Measurements from ENCODE around the gene PTAR1. TPM values are rescaled to one million over a fixed set of nuclear protein-coding genes. Genes with fewer than 3 reads are reported as not detected.
"Not testable (repeated sequence)": the region's sequence is repeated elsewhere in the genome, so short reads cannot be mapped to it uniquely, and the experiment has no call there.

Gene PTAR1
- total RNA-seq, 1 donor from 2014 or later = 52.9 TPM

GRCh38 chr9:69771775-69772418, 12.1 kb upstream of the PTAR1 start:
- H3K9me3 Mint-ChIP-seq = peaks cover 7% of the 10 kb centered on the region
- H3K36me3 Mint-ChIP-seq = no peaks in the 10 kb centered on the region
- no peak for TF ChIP-seq CTCF (conservative IDR thresholded peaks at IDR 0.05)
- no peak for DNase-seq (ENCODE audit: extremely low spot score, unreplicated experiment)
- H3K27me3 Mint-ChIP-seq = peaks cover 4% of the 10 kb centered on the region
- no peaks in the 10 kb centered on the region for H3K4me1 Mint-ChIP-seq (ENCODE audit: unreplicated experiment)
- no peak overlapping the region for H3K4me3 Mint-ChIP-seq
- H3K27ac Mint-ChIP-seq = no peak overlapping the region

- H3K36me3 Mint-ChIP-seq = no peaks in the 10 kb centered on the region
- DNase-seq (ENCODE audit: extremely low spot score, unreplicated experiment) = no peak
Observed at GRCh38 chr9:69768716-69769115, 8.9 kb upstream of the PTAR1 start.

GRCh38 chr9:69768101-69768500, 8.3 kb upstream of the PTAR1 start:
- H3K27ac Mint-ChIP-seq = no peak overlapping the region
- H3K9me3 Mint-ChIP-seq = peaks cover 7% of the 10 kb centered on the region
- H3K4me3 Mint-ChIP-seq = no peak overlapping the region
- TF ChIP-seq CTCF (conservative IDR thresholded peaks at IDR 0.05) = no peak
- H3K36me3 Mint-ChIP-seq = no peaks in the 10 kb centered on the region
- H3K27me3 Mint-ChIP-seq = peaks cover 4% of the 10 kb centered on the region
- H3K4me1 Mint-ChIP-seq (ENCODE audit: unreplicated experiment) = no peaks in the 10 kb centered on the region
- DNase-seq (ENCODE audit: extremely low spot score, unreplicated experiment) = no peak

More at GRCh38 chr9:69768716-69769115, 8.9 kb upstream of the PTAR1 start:
- Mint-ChIP-seq H3K4me3 (no peak overlapping the region), H3K9me3 (peaks cover 7% of the 10 kb centered on the region), H3K4me1 (ENCODE audit: unreplicated experiment) (no peaks in the 10 kb centered on the region), H3K27me3 (peaks cover 4% of the 10 kb centered on the region), H3K27ac (no peak overlapping the region)
- TF ChIP-seq CTCF (conservative IDR thresholded peaks at IDR 0.05) = no peak

GRCh38 chr9:69763862-69764261, 4.1 kb upstream of the PTAR1 start:
- H3K4me3 Mint-ChIP-seq = peak overlapping the region; percentile 62
- not testable (repeated sequence) for H3K27me3 Mint-ChIP-seq, H3K36me3 Mint-ChIP-seq

GRCh38 chr9:69762527-69762926, 2.7 kb upstream of the PTAR1 start:
- H3K36me3 Mint-ChIP-seq = no peaks in the 10 kb centered on the region
- H3K4me1 Mint-ChIP-seq (ENCODE audit: unreplicated experiment) = peaks cover 6% of the 10 kb centered on the region
- no peak overlapping the region for H3K27ac Mint-ChIP-seq
- DNase-seq (ENCODE audit: extremely low spot score, unreplicated experiment) = no peak
- TF ChIP-seq CTCF (conservative IDR thresholded peaks at IDR 0.05) = no peak
- peaks cover 3% of the 10 kb centered on the region for H3K27me3 Mint-ChIP-seq
- H3K4me3 Mint-ChIP-seq = no peak overlapping the region
- H3K9me3 Mint-ChIP-seq = no peaks in the 10 kb centered on the region

More at GRCh38 chr9:69763862-69764261, 4.1 kb upstream of the PTAR1 start:
- peak overlapping the region; percentile 82 for H3K27ac Mint-ChIP-seq
- not testable (repeated sequence) for H3K9me3 Mint-ChIP-seq; H3K4me1 Mint-ChIP-seq (ENCODE audit: unreplicated experiment); DNase-seq (ENCODE audit: extremely low spot score, unreplicated experiment)

GRCh38 chr9:69760278-69760610, 433 bp upstream of the PTAR1 start:
- H3K36me3 Mint-ChIP-seq = peaks cover 7% of the 10 kb centered on the region
- no peak for DNase-seq (ENCODE audit: extremely low spot score, unreplicated experiment)
- peaks cover 14% of the 10 kb centered on the region for H3K4me1 Mint-ChIP-seq (ENCODE audit: unreplicated experiment)
- no peak for TF ChIP-seq CTCF (conservative IDR thresholded peaks at IDR 0.05)
- H3K27me3 Mint-ChIP-seq = no peaks in the 10 kb centered on the region
- no peaks in the 10 kb centered on the region for H3K9me3 Mint-ChIP-seq
- peak overlapping the region; percentile 96 for H3K4me3 Mint-ChIP-seq
- peak overlapping the region; percentile 89 for H3K27ac Mint-ChIP-seq

Data from type B pancreatic cell (in vitro differentiated cells).